Measurements from ENCODE around the gene AP1S2.

Gene AP1S2

GRCh38 chrX:15841853-15842516, 12.6 kb downstream of the AP1S2 start:
- H3K79me2 ChIP-seq (ENCODE audit: insufficient read depth, low read length) = peaks cover 26% of the 10 kb centered on the region
- peaks cover 22% of the 10 kb centered on the region; the same call in 1 of the 2 replicates for H3K36me3 ChIP-seq (ENCODE audit: insufficient read depth, low read length)
- H2AFZ ChIP-seq (ENCODE audit: low read length) = no peak overlapping the region
- no peak overlapping the region for H3K4me2 ChIP-seq (ENCODE audit: low read depth, low read length, poor library complexity, severe bottlenecking)
- no peak overlapping the region for H3K9ac ChIP-seq (ENCODE audit: low read depth, low read length, poor library complexity, severe bottlenecking)
- H4K20me1 ChIP-seq (ENCODE audit: insufficient read depth, low read length, poor library complexity, severe bottlenecking) = peaks cover 8% of the 10 kb centered on the region
- H3K9me3 ChIP-seq (ENCODE audit: insufficient read depth, low read depth, low read length) = no peaks in the 10 kb centered on the region
- no peaks in the 10 kb centered on the region for H3K9me2 ChIP-seq (replicated peaks; ENCODE audit: low read depth, low read length)
- no peak for TF ChIP-seq EZH2phosphoT487 (IDR thresholded peaks at IDR 0.05; ENCODE audit: borderline replicate concordance)
- TF ChIP-seq, protein P1, sequence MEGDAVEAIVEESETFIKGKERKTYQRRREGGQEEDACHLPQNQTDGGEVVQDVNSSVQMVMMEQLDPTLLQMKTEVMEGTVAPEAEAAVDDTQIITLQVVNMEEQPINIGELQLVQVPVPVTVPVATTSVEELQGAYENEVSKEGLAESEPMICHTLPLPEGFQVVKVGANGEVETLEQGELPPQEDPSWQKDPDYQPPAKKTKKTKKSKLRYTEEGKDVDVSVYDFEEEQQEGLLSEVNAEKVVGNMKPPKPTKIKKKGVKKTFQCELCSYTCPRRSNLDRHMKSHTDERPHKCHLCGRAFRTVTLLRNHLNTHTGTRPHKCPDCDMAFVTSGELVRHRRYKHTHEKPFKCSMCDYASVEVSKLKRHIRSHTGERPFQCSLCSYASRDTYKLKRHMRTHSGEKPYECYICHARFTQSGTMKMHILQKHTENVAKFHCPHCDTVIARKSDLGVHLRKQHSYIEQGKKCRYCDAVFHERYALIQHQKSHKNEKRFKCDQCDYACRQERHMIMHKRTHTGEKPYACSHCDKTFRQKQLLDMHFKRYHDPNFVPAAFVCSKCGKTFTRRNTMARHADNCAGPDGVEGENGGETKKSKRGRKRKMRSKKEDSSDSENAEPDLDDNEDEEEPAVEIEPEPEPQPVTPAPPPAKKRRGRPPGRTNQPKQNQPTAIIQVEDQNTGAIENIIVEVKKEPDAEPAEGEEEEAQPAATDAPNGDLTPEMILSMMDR (conservative IDR thresholded peaks at IDR 0.05; ENCODE audit: low read length) = no peak
- no peak overlapping the region for H3K4me3 ChIP-seq (ENCODE audit: low read length, poor library complexity, severe bottlenecking)
- no peaks in the 10 kb centered on the region for H3K27me3 ChIP-seq (ENCODE audit: insufficient read depth, low read length, poor library complexity, severe bottlenecking)
- peaks cover 8% of the 10 kb centered on the region for H3K4me1 ChIP-seq (ENCODE audit: insufficient read depth, low read length, poor library complexity, severe bottlenecking)
- H3F3A ChIP-seq (ENCODE audit: low read depth) = no peaks in the 10 kb centered on the region

DNA sequence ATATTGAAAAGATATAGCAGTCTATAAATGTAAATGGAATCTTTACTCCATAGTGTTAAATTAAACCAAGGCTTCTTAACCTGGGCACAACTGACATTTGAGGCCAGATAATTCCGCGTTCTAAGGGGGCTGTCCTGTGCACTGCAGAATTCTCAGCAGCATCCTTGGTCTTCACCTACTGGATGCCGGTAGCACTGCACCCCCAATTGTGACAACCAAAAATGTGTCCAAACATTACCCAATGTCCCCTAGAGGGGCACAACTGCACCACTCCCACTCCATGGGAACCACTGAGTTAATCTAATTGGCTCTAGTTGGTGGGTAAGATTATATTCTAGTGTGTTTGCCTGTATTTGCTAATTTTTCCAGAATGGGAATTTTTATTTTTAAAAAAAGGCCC, 16.6 kb downstream of the AP1S2 start:
- H3K27me3 ChIP-seq (ENCODE audit: insufficient read depth, low read length, poor library complexity, severe bottlenecking) = no peaks in the 10 kb centered on the region
- H3K9me3 ChIP-seq (ENCODE audit: insufficient read depth, low read depth, low read length) = no peaks in the 10 kb centered on the region
- no peaks in the 10 kb centered on the region for H3F3A ChIP-seq (ENCODE audit: low read depth)
- H3K79me2 ChIP-seq (ENCODE audit: insufficient read depth, low read length) = peaks cover 15% of the 10 kb centered on the region; the same call in 1 of the 2 replicates
- H2AFZ ChIP-seq (ENCODE audit: low read length) = no peak overlapping the region
- H3K4me2 ChIP-seq (ENCODE audit: low read depth, low read length, poor library complexity, severe bottlenecking) = no peak overlapping the region
- TF ChIP-seq, protein P1 (conservative IDR thresholded peaks at IDR 0.05; ENCODE audit: low read length) = peak; percentile 44
- TF ChIP-seq EZH2phosphoT487 (IDR thresholded peaks at IDR 0.05; ENCODE audit: borderline replicate concordance) = no peak
- H3K36me3 ChIP-seq (ENCODE audit: insufficient read depth, low read length) = peaks cover 7% of the 10 kb centered on the region; the same call in 1 of the 2 replicates
- no peak overlapping the region for H3K4me3 ChIP-seq (ENCODE audit: low read length, poor library complexity, severe bottlenecking)
- H4K20me1 ChIP-seq (ENCODE audit: insufficient read depth, low read length, poor library complexity, severe bottlenecking) = peaks cover 2% of the 10 kb centered on the region
- H3K9me2 ChIP-seq (replicated peaks; ENCODE audit: low read depth, low read length) = no peaks in the 10 kb centered on the region
- no peaks in the 10 kb centered on the region for H3K4me1 ChIP-seq (ENCODE audit: insufficient read depth, low read length, poor library complexity, severe bottlenecking)
- H3K9ac ChIP-seq (ENCODE audit: low read depth, low read length, poor library complexity, severe bottlenecking) = no peak overlapping the region

DNA sequence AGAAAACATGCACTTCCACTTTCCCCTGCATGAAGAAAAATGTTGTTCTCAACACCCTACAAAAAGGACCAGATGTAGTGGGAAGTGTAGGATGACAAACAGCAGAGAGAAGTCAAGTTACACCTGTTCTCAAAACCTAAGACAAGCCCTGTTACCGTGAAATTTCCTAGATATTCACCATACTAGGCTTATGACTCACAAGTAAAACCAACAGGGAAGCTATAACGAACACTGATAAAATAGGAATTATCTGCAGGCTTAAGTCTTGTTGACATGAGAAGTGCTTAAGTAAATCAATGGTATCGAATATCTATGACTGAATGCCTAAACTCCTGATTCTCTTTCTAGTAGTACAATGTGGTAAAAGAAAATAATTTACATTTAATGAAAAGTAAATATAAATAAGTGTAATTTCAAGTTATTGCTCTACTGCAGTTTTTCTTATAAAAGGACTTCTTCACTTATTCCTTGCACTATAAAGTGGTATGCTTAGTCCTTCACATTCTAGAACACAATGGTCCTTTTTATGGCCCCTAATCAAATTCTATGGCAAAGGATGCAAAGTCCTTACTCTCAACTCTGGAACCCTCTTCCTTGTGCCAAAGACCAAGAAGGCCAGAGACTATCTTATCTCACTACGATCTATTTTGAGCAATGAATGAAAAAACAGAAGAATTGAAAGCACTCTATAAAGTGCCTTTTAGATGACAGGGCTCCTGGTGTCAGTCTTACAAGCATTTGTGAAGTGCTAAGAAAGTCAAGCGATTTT, 19.6 kb downstream of the AP1S2 start:
- TF ChIP-seq, protein P1 (conservative IDR thresholded peaks at IDR 0.05; ENCODE audit: low read length) = no peak
- TF ChIP-seq EZH2phosphoT487 (IDR thresholded peaks at IDR 0.05; ENCODE audit: borderline replicate concordance) = no peak
- Histone ChIP-seq H3K4me2 (ENCODE audit: low read depth, low read length, poor library complexity, severe bottlenecking) (no peak overlapping the region), H3K4me1 (ENCODE audit: insufficient read depth, low read length, poor library complexity, severe bottlenecking) (no peaks in the 10 kb centered on the region), H3K4me3 (ENCODE audit: low read length, poor library complexity, severe bottlenecking) (no peak overlapping the region), H3K36me3 (ENCODE audit: insufficient read depth, low read length) (no peaks in the 10 kb centered on the region; the same call in 1 of the 2 replicates), H4K20me1 (ENCODE audit: insufficient read depth, low read length, poor library complexity, severe bottlenecking) (no peaks in the 10 kb centered on the region), H3K9me3 (ENCODE audit: insufficient read depth, low read depth, low read length) (no peaks in the 10 kb centered on the region), H3K27me3 (ENCODE audit: insufficient read depth, low read length, poor library complexity, severe bottlenecking) (no peaks in the 10 kb centered on the region), H3K9ac (ENCODE audit: low read depth, low read length, poor library complexity, severe bottlenecking) (no peak overlapping the region), H2AFZ (ENCODE audit: low read length) (no peak overlapping the region), H3K79me2 (ENCODE audit: insufficient read depth, low read length) (peaks cover 8% of the 10 kb centered on the region; the same call in 1 of the 2 replicates), H3K9me2 (replicated peaks; ENCODE audit: low read depth, low read length) (no peaks in the 10 kb centered on the region), H3F3A (ENCODE audit: low read depth) (no peaks in the 10 kb centered on the region)

Data from Loucy (cell line).